ENCODE results near the gene JAM3. TPM values are rescaled to one million over a fixed set of nuclear protein-coding genes. Genes with fewer than 3 reads are reported as not detected.

Gene JAM3
- total and polyA plus RNA-seq, 2 donors (not counting 3 experiments of a cell fraction or from before 2014, with no cell fraction given) = 78.8 to 137 TPM

DNA sequence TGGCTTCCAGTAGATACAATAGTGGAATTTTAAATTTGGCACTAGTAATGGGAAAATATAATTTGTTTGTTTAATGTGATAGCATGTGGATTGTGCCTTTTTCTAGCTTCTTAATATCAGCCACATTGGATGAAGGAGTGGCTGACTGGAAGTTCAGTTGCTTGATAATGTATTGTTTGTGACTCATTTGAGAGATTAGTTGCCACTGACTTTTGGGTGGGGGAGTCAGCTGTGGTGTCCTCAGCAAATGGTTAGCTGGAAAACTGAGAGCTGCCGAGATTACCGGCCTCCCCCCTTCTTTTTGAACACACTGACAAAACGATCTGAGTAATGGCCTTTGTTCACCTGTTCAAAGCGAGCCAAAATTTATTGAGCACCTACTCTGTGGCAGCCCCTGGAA, 5.5 kb downstream of the JAM3 start:
- Histone ChIP-seq H3K36me3 (ENCODE audit: control insufficient read depth in 2 of 2, extremely low read depth in 1 of 2, insufficient read depth in 2 of 2, low read length in 2 of 2) (no peaks in the 10 kb centered on the region), H3K27me3 (ENCODE audit: control insufficient read depth in 2 of 2, insufficient read depth in 2 of 2, low read length in 2 of 2) (no peaks in the 10 kb centered on the region), H3K79me2 (ENCODE audit: control insufficient read depth, insufficient read depth, low read length) (peaks cover 56% of the 10 kb centered on the region), H3K9ac (replicated peaks; ENCODE audit: extremely low read depth, insufficient read depth, low read length) (no peak overlapping the region), H3K4me1 (ENCODE audit: control insufficient read depth, extremely low read depth, insufficient read depth, low read length) (peaks cover 22% of the 10 kb centered on the region), H3K27ac (ENCODE audit: insufficient read depth, low read depth, low read length) (no peak overlapping the region), H3K4me2 (ENCODE audit: insufficient read depth, low read length) (no peak overlapping the region), H4K20me1 (replicated peaks; ENCODE audit: control insufficient read depth, extremely low read depth, insufficient read depth, low read length) (peaks cover 3% of the 10 kb centered on the region), H3K4me3 (replicated peaks in 1 of 3; ENCODE audit: insufficient read depth in 1 of 3, low read depth in 1 of 3, low read length in 3 of 3) (no peak overlapping the region), H2AFZ (ENCODE audit: low read depth, low read length) (no peak overlapping the region), H3K9me1 (replicated peaks; ENCODE audit: control insufficient read depth, extremely low read depth, insufficient read depth, low read length) (no peaks in the 10 kb centered on the region), H3K9me3 (replicated peaks; ENCODE audit: control insufficient read depth, insufficient read depth, low read length) (no peaks in the 10 kb centered on the region)
- peak; percentile 37 for FAIRE-seq
- ChIA-PET POLR2A (interaction anchor here (0.9 kb wide), 1 partner anchor 13 kb away, joined by 3 read pairs; no protein-coding TSS in a partner anchor), CTCF (interaction anchor here (0.6 to 2.5 kb wide), 3 partner anchors 24 to 29 kb away, joined by 3 to 12 read pairs (median 6); no protein-coding TSS in a partner anchor)
- BruUV-seq (replicated peaks) = no TSS peak
- DNase-seq (ENCODE audit: low read depth, low spot score) = peak; percentile 18
- dilution Hi-C loops (cut with MboI; ENCODE audit: extremely low pct_ligation_motif_present, low sequenced_read_pairs) = no loop called here
- TF ChIP-seq MAX (IDR thresholded peaks at IDR 0.05; ENCODE audit: insufficient read depth, insufficient read length) (no peak), POLR2AphosphoS5 (IDR thresholded peaks at IDR 0.05; ENCODE audit: insufficient read depth, low read depth, low read length) (no peak), MYC (IDR thresholded peaks at IDR 0.05; ENCODE audit: low read depth, low read length) (no peak), JUN (IDR thresholded peaks at IDR 0.05; ENCODE audit: borderline replicate concordance, insufficient read depth, insufficient read length, low read depth) (no peak), FOS (IDR thresholded peaks at IDR 0.05; ENCODE audit: borderline replicate concordance, insufficient read depth, low read length) (peak; percentile 29), POLR2A (IDR thresholded peaks at IDR 0.05; ENCODE audit: low read depth, low read length) (no peak), EZH2 (IDR thresholded peaks at IDR 0.05; ENCODE audit: borderline replicate concordance, low read depth, low read length, severe bottlenecking) (no peak)
- intact Hi-C loops (cut with micrococcal nuclease) = no loop called here

DNA sequence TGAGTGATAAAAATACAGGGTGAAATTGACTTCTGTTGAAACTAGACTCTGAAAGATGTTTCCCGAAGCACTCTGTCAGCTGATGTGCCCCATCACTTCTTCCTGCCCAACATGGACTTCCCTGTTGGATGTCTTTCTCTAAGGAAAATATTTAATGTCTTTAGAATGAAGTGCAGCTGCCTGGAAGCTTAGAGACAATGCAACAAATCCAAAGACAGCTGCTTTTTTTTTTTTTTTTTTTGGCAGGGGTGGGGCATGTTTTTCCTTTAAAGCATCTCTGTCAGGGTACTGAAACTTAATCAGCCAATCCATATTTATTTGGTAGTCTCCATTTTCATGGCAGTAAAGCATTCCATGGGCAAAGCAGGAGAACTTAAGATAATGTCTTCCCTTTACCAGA, 5.9 kb downstream of the JAM3 start:
- H3K4me3 ChIP-seq (replicated peaks in 1 of 3; ENCODE audit: insufficient read depth in 1 of 3, low read depth in 1 of 3, low read length in 3 of 3) = no peak overlapping the region
- FAIRE-seq (no peak), DNase-seq (ENCODE audit: low read depth, low spot score) (no peak)
- H3K9me3 ChIP-seq (replicated peaks; ENCODE audit: control insufficient read depth, insufficient read depth, low read length) = no peaks in the 10 kb centered on the region
- no peak overlapping the region for H3K27ac ChIP-seq (ENCODE audit: insufficient read depth, low read depth, low read length)
- peaks cover 54% of the 10 kb centered on the region for H3K79me2 ChIP-seq (ENCODE audit: control insufficient read depth, insufficient read depth, low read length)
- peaks cover 3% of the 10 kb centered on the region for H4K20me1 ChIP-seq (replicated peaks; ENCODE audit: control insufficient read depth, extremely low read depth, insufficient read depth, low read length)
- no peaks in the 10 kb centered on the region for H3K27me3 ChIP-seq (ENCODE audit: control insufficient read depth in 2 of 2, insufficient read depth in 2 of 2, low read length in 2 of 2)
- no peak overlapping the region for H3K9ac ChIP-seq (replicated peaks; ENCODE audit: extremely low read depth, insufficient read depth, low read length)
- no peak overlapping the region for H2AFZ ChIP-seq (ENCODE audit: low read depth, low read length)
- POLR2A ChIA-PET = interaction anchor here (0.9 kb wide), 1 partner anchor 13 kb away, joined by 3 read pairs; no protein-coding TSS in a partner anchor
- H3K4me2 ChIP-seq (ENCODE audit: insufficient read depth, low read length) = no peak overlapping the region
- CTCF ChIA-PET = interaction anchor here (0.6 to 2.5 kb wide), 3 partner anchors 23 to 30 kb away, joined by 3 to 12 read pairs (median 6); no protein-coding TSS in a partner anchor
- H3K4me1 ChIP-seq (ENCODE audit: control insufficient read depth, extremely low read depth, insufficient read depth, low read length) = peaks cover 18% of the 10 kb centered on the region
- no peaks in the 10 kb centered on the region for H3K36me3 ChIP-seq (ENCODE audit: control insufficient read depth in 2 of 2, extremely low read depth in 1 of 2, insufficient read depth in 2 of 2, low read length in 2 of 2)
- no peaks in the 10 kb centered on the region for H3K9me1 ChIP-seq (replicated peaks; ENCODE audit: control insufficient read depth, extremely low read depth, insufficient read depth, low read length)
- intact Hi-C loops (cut with micrococcal nuclease) = no loop called here
- dilution Hi-C loops (cut with MboI; ENCODE audit: extremely low pct_ligation_motif_present, low sequenced_read_pairs) = no loop called here
- TF ChIP-seq FOS (IDR thresholded peaks at IDR 0.05; ENCODE audit: borderline replicate concordance, insufficient read depth, low read length) = no peak
- BruUV-seq (replicated peaks) = no TSS peak
